Inferior parietal cortex (tissue), 1 donor: ENCODE measurements around the gene RAB27B.

Experiments
- DNase-seq: peaks from one replicate; pipeline ENCODE4 v3.0.0-alpha.2; 2016; ENCODE audit errors: extremely low spot score

The RAB27B gene

DNA sequence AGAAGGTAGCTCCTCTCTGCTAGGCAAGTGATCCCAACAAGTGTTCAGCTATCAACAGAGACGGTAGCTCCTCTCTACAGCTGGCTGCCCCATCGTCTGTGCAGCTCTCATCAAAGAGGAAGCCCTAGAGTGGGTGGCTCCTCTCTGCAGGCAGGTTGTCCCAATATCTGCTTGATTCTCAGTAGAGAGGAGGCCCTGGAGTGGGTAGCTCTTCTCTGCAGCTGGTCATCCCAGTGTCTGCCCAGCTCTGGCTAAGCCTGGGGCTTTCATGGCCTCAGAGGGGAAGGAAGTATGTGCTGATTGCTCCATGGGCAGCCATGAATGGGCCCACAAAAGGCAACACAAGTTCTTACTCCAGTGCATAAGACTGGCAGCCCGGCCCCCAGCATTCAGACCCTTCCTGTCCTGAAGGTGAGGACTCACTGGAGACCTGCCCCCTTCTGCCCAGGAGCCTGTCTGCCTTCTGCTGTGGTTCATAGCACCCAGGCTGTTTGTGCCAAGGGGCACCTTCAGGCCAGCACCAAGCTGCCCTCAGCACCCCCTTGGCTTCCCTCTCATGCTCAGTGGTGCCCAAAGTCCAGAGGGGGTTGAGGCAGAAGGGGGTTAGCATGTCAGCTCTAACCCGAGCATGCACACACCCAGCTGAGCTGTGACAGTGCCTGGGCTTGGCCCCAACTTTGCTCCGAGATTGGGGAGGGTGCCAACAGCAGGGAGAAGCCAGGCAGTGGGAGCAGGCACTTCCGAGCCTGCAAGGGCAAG, 82.1 kb downstream of the RAB27B start:
- no peak for DNase-seq

DNA sequence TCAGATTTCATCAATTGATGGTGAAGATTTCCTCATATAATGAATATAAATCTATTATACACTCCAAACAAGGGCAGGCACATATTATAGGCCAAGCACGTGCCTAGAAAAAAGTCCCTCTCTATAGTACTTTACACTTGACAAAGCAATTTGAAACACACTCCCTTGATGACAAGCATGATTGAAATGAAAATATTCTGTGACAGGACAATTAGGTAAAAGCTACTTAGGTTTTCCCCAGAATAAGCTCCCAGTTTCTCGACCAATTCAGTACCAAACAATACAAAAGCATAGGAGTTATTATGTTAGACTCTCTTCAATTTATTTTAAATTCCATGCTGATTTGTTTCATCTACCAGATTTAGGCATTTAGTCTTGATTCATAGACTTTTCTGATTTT, 83.3 kb downstream of the RAB27B start:
- no peak for DNase-seq

DNA sequence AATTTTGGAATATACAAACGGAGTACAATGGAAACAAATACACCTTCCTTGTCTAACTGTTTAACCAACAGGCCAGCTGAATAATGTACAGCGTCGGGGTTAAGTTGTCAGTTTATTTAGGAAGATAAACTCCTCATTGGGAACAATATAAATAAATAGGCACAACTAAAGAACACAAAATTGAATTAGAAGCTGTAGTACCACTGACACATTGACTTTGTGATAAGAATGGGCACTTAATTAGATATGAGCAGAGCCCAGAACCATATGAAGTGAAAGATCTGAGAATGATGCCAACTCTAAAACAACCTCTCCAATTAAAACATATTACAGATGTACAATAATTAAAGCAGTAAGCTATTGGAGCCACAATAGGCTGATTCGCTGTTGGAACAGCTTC, 86.5 kb downstream of the RAB27B start:
- no peak for DNase-seq

DNA sequence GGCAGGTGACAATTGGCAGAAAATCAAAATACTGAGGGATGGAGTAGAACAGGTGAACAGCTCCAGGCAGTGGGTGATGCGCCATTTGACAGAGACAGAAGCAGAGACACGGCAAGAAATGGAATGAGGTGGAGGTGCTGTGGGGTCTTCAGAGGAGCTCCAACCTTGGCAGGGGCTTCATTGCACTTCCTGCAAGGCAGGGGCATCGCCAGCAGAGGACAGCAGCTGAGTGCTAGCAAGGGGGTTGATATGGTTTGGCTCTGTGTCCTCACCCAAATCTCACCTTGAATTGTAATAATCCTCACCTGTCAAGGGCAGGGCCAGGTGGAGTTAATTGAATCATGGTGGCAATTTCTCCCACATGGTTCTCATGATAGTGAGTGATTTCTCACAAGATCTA, 88.2 kb downstream of the RAB27B start:
- DNase-seq, result no peak

DNA sequence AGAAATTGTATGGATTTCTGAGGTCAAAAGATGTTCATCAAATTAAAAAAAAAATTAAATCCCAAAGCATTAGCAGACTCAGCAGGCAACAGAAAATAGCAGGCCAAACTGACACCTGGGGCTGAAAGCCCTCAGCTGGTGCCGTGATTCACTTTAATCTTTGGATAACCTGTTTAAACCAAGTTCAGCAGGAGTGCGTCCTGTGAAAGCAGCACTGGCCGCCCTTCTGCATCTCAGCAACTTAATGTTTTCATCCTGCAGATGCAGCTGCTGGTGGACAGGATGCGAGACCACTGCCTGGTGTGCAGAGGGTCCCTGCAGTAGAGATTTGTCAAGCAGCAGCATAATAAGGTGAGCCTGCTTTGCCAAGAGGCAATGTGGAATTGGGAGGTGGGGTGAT, 89.8 kb downstream of the RAB27B start:
- DNase-seq, result no peak

DNA sequence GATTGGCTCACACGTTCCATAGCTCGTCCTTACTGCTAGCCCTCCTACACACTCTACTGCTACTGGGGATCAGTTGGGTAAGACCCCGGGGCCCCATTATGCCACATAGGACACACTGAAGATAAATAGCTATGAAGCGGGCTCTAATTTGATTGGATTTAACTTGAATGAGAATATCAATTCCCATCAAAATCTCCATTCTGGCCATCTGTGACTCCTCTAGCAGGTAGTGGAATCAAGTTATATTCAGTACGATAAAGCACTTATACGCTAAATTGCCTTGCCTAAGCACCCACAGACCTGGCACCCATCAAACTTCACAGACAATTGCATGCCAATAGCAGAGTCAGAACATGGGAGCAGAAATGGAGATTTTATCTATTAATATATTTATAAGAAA, 91.1 kb downstream of the RAB27B start:
- no peak for DNase-seq

DNA sequence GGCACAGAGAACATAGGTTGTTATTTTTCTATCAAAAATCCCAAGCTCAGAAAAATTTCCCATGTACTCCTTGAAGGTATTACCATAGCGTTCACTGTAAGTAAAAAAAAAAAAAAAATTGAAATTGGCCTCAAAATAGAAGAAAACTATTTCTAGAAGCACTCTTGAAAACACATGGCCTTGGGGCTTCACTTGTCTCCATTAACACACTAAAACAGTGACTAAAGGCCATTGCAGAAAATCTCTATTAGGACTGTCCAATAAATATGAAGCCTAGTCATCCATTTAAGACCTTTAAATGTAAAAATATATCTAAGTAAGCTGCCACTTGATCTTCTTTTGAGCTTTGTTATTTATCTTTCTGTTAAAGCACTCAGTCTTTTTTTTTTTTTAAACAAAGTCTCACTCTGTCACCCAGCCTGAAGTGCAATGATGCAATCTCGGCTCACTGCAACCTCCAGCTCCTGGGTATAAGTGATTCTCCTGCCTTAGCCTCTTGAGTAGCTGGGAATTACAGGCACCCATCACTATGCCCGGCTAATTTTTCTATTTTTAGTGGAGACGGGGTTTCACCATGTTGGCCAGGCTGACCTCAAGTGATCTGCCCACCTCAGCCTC, 95.2 kb downstream of the RAB27B start:
- no peak for DNase-seq

DNA sequence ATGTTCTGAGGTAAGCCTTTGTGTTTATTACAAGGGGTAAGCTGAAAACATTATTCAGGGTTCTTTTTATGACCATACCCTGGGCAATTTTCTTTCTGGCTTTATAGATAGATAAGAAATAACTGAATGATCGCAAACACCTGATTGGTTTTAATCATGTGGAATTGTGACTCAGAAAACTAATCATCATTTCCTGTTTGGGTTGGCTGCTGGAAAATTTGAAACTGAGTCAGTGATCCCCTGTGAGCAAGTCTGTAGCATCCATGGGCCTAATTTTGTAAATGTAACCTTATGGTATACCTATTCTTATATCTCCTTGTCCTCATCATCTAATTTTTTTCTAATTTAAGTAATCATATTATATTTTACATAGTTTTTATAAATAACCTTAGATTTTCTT, 96.7 kb downstream of the RAB27B start:
- DNase-seq, result no peak

DNA sequence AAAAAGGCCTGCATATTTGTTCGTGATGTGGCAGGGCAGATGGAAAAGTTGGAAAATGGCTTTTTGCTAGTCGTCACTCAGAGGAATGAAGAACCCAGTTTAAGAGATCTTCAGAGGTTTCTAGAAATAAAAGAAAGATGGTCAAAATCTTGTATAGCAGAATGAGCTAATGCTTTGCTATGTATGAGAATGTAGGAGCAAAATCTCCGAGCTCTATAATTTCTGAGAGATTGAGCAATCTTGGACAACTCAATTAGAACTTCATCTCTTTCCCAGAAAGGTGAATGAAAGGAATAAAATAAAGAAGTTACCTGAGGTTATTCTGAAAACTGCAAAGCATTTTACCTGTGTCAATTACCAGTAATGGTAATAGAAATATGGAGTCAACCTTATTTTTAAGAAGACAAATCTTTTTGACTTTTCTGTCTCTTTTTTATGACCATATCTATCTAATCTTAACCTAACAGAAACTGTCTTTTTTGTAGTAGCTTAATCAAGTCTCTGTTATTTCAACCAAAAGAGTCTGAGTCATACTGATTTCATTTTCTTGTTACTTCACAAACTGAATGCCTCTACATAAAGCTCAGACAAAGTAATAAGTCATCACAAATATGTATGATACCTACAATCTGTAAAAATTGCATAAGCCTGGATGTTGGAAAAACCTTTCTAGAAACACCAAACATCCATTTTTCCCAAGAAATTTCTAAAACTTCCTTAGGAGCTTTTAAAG, 98.5 kb downstream of the RAB27B start:
- no peak for DNase-seq

DNA sequence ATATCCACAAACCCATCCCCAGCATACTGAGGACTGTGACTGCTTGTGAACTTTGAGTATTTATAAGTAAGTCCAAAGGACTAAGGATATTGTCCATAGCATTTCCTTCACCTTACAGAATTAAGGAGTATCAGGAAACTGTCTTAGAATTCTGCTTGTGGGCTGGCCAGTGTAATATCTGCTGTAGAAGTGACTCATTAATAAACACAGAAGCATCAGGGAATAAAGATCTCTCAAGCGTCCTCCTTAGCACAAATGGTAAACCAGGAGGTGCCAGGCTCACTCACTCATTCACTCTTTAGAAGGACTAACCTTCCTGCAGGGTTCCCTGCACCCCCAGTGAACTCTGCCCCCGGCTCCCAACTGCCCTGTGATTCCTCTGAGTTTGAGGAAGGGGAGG, 100.0 kb downstream of the RAB27B start:
- DNase-seq, result no peak

DNA sequence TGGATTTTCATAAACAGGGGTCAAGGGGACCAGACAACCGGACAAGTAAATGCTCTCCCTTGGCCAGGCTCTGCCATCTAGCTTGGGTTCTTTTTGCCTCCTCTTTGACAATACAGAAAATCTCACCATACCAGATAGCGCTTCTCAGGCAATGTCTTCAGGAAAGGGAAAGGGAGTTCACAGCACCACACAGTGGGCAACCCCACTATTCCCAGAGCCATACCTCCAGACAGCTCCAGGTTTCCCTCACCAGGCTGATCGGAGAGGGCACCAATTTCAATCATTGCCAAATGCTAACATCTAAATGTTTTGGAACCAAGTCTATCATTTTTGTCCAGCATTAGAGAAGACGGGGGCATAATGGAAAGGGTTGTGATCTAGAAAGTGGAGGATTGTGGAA, 102.9 kb downstream of the RAB27B start:
- DNase-seq, result no peak

DNA sequence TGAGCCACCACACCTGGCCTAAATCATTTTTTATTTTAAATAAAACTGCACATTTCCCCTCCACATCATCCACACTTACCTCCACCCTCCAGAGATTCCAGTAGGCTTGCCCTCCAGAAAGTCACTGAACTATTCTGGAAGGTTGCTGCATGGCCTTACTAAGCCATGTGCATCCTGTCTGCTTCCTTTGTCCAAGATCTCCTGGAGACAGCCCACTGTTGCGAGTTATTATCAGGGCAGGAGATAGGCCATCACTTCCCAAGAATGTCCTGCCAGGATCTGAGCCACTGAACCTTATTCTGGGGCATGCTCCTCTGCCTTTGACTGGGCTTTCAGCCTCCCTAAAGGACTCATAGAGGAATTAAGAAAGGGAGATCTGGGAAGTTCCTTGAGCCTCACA, 104.2 kb downstream of the RAB27B start:
- no peak for DNase-seq

DNA sequence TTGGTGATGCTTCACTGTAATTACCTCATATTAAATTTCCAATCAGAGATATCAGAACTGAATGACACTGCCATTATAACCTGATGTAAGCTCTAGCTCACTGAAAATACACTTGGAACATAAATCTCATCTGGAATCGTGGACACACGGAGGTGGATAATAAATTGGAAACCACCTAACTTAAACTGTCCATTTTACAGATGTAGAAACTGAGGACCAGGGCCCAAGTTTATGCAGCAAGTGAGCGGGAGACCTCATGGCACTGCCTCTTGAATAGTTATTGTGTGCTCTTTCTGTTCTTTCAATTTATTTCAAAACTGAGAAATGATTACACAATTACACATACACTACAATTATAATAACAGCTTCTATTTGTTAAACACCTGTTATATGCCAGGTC, 110.2 kb downstream of the RAB27B start:
- no peak for DNase-seq

DNA sequence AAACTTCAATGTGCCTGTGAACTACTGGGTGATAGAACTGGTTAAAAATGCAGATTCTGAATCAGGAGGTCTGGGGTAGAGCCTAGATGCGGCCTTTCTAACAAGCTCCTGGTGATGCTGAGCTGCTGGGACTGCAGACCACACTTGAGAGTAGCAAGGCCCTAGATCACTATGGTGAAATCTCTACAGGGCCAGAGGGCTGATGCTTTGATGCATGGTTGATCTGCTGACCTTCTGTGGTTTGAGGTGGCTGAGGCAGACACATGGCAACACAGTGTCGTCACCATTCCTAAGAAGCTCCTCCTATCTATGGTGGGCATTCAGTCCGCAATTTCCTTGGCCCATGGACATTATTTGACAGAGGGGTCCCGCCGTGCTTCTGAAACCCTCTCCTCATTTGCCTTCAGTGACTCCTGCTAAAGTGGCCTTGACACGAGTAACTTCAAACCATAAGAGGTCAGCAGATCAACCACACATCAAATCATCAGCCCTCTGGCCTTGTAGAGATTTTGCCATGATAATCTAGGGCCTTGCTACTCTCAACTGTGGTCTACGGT, 111.2 kb downstream of the RAB27B start:
- DNase-seq, result no peak

DNA sequence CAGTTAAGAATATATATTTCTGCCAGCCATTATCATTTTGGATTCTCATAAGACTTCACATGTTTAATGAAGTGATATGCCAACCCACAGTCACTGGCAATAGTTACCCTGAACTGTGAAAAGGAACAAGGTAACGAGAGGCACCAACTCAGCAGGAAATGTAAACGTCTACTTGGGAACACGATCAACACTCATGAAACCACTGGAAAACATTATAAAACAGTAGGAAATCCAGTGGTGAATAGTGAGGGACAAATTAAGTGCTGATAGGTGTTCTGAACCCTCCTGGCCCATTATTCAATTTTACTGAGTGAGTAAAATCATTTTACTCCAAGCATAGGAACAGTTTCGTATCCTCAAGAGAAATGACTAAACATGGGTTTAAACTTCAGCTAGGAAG, 113.9 kb downstream of the RAB27B start:
- DNase-seq, result no peak

DNA sequence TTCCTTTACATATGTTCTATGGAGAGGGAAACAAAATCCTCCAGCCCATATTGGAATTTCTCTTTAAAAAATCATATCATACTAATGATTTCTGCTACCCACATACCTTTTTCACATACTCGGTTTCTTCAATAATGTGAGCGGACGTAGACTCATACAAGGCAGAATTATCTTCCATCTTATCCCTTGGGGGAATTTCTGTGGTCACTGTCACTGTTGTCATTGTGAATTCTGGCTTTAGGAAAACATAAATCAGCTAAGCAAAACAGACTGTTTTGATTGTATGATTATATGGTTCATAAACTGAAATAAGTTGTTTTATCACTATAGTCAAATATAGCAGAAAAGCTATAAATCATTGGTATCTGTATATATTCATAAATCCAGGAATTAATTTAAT, 114.3 kb downstream of the RAB27B start:
- no peak for DNase-seq
